ENCODE results near the gene CCDC85B.

Gene CCDC85B

DNA sequence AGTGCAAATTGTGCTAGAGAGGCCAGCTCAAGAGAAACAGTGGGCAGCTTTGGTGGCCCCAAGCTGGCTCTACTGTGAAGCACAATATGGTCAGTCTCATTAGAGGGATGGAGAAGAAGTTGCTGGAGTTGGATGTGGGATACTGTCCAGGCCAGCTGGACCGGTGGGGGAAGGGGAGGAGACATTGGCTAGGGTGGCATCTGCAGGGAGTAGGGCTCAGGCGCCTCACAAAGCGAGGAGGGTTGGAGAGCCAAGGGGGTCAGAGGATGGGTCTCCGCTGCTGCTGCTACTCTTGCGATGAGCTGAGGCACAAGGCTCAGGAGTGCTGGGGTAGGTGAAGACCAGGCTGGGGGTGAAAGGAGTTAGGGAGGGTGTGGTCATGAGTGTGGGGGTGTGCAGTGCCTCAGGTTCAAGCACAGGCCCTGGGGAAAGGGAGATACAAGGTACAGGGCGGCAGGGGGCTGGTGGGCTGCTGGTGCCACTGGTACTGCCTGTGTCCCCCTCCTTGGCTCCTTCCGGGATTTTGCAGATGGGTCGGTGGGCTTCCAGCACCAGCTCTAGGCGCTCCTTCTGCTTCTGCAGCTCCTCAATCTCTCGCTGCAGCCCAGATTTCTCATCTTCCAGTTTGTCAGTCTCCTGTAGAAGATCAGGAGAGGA lies 2.3 kb downstream of the CCDC85B start:
- H3K4me3 ChIP-seq (ENCODE audit: low read depth, low read length), result no peak overlapping the region

DNA sequence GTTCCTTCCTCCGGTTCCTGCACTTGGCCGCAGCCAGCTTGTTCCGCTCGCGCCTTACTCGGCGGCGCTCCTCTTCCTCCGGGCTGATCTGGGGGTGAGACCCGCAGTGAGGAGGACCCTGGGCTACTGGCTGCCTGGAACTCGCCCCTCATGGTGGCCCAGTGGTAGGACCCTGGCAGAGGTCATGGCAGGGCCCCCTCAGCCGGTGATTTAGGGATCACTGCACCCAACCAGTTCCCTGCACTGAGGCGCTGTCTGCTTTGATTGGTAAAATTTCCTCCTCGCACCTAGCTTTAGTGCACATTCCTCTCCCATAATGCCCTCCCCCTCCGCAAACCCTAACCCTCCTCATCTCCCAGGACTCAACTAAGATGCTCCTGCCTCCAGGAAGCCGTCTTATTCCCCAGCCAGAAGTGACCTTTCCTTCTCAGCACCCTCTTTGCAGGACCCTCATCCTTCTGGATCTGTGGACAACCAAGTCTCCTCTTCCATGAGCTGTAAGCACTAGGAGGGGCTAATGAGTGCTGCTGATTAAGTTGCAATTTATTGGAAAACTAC lies 3.6 kb downstream of the CCDC85B start:
- Histone ChIP-seq H3K27ac (ENCODE audit: low read depth, low read length) (no peak overlapping the region), H3K9ac (ENCODE audit: low read length) (no peak overlapping the region)

More for the DNA sequence above, 2.3 kb downstream of the CCDC85B start:
- no peaks in the 10 kb centered on the region for H3K9me3 ChIP-seq (ENCODE audit: control insufficient read depth, insufficient read depth, low read depth, low read length)
- H3K27ac ChIP-seq (ENCODE audit: low read depth, low read length), result no peak overlapping the region
- peaks cover 14% of the 10 kb centered on the region for H3K27me3 ChIP-seq (ENCODE audit: control insufficient read depth, insufficient read depth, low read length)
- peaks cover 27% of the 10 kb centered on the region for H3K4me1 ChIP-seq (ENCODE audit: control insufficient read depth, insufficient read depth, low read length)
- no peak overlapping the region for H3K9ac ChIP-seq (ENCODE audit: low read length)
- peaks cover 18% of the 10 kb centered on the region for H3K36me3 ChIP-seq (ENCODE audit: control insufficient read depth, insufficient read depth, low read length)

DNA sequence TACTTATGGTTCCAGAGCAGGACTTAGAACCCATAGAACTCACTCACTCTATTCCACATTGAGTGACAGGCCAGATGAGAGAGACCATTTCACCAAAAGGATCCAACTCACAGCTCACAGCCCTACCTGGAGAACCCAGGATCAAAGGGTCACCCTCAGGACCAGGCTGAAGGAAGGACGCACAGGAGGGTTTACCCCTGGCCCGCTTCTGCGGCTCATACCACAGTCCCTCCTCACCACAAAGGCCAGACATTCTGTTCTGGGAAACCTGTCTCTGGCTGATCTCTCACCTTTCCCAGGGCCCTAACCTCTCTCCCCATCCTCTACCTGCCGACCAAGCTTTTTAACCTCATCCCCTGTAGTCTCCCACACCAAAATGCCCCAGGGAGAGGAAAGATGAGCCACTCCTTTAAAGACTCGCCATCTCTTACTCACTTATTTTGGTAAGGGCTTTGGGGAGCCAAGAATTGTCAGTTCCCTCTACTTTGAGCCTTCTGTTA lies 5.1 kb downstream of the CCDC85B start:
- no peaks in the 10 kb centered on the region for H3K9me3 ChIP-seq (ENCODE audit: control insufficient read depth, insufficient read depth, low read depth, low read length)
- H3K27ac ChIP-seq (ENCODE audit: low read depth, low read length), result no peak overlapping the region
- H3K9ac ChIP-seq (ENCODE audit: low read length), result no peak overlapping the region
- H3K4me1 ChIP-seq (ENCODE audit: control insufficient read depth, insufficient read depth, low read length), result peaks cover 19% of the 10 kb centered on the region
- H3K27me3 ChIP-seq (ENCODE audit: control insufficient read depth, insufficient read depth, low read length), result peaks cover 18% of the 10 kb centered on the region
- H3K36me3 ChIP-seq (ENCODE audit: control insufficient read depth, insufficient read depth, low read length), result peaks cover 18% of the 10 kb centered on the region
- no peak overlapping the region for H3K4me3 ChIP-seq (ENCODE audit: low read depth, low read length)

More for the DNA sequence above, 3.6 kb downstream of the CCDC85B start:
- Histone ChIP-seq H3K4me3 (ENCODE audit: low read depth, low read length) (no peak overlapping the region), H3K4me1 (ENCODE audit: control insufficient read depth, insufficient read depth, low read length) (peaks cover 28% of the 10 kb centered on the region), H3K36me3 (ENCODE audit: control insufficient read depth, insufficient read depth, low read length) (peaks cover 18% of the 10 kb centered on the region), H3K27me3 (ENCODE audit: control insufficient read depth, insufficient read depth, low read length) (peaks cover 21% of the 10 kb centered on the region), H3K9me3 (ENCODE audit: control insufficient read depth, insufficient read depth, low read depth, low read length) (no peaks in the 10 kb centered on the region)

DNA sequence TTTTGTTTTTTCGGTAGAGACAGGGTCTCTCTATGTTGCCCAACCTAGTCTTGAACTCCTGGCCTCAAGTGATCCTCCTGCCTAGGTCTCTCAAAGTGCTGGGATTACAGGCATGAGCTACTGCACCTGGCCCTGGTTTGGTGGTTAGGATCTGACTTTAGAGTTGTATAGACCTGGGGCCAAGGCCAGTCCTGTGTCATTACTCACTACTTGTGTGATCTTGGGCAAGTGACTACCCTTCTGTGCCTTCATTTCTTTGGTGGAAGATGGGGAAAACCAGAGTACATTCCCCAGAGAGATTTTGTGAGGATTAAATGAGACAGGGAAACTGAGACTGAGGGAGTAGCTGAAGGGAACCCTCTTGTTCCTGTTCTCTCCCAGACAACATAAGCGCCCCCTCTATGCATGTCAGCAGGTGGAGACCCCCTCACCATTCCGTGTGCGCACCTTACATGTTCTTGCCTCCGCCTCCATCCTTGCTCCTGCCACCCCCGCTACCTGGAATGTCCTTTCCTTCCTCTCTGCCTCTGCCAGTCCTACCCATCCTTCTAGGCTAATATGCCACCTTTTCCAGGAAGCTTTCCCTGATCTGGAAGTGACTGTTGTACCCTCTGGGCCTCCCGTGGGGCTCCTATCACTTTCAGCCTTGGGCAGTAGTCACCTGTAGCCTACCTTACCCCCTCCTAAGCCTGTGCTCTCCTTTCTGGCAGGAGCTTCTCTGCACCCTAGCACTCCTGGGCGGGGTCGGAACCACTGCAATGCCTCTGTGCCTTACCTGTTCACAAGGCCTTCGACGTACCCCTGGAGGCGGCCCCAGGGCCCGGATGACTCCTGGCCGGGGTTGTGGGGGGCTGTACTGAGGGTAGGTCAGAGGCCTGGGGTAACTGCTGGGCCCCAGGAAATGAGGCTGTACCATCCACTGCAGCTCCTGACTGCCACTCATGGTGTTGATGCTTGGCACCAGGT lies 5.8 kb downstream of the CCDC85B start:
- H3K9ac ChIP-seq (ENCODE audit: low read length), result no peak overlapping the region
- peaks cover 18% of the 10 kb centered on the region for H3K36me3 ChIP-seq (ENCODE audit: control insufficient read depth, insufficient read depth, low read length)
- peaks cover 26% of the 10 kb centered on the region for H3K27me3 ChIP-seq (ENCODE audit: control insufficient read depth, insufficient read depth, low read length)
- peaks cover 19% of the 10 kb centered on the region for H3K4me1 ChIP-seq (ENCODE audit: control insufficient read depth, insufficient read depth, low read length)
- H3K27ac ChIP-seq (ENCODE audit: low read depth, low read length), result no peak overlapping the region
- no peaks in the 10 kb centered on the region for H3K9me3 ChIP-seq (ENCODE audit: control insufficient read depth, insufficient read depth, low read depth, low read length)
- no peak overlapping the region for H3K4me3 ChIP-seq (ENCODE audit: low read depth, low read length)

DNA sequence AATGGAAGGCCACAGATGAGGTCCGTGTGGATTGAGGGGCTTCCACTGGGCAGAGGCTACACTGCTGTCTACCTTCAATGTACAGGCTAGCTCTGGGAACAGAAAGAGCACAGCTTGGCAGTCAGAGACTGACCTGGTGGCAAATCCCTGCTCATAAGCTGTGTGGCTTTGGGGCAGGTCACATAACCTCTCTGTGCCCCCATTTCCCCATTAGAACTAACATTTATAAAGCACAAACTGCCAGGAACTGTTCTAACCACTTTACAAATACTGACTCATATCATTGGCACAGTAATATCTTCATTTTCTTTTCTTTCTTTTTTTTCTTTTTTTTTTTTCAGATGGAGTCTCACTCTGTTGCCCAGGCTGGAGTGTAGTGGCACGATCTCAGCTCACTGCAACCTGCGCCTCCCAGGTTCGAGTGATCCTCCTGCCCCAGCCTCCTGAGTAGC lies 6.6 kb downstream of the CCDC85B start:
- H3K9me3 ChIP-seq (ENCODE audit: control insufficient read depth, insufficient read depth, low read depth, low read length), result no peaks in the 10 kb centered on the region
- H3K27ac ChIP-seq (ENCODE audit: low read depth, low read length), result no peak overlapping the region
- H3K4me1 ChIP-seq (ENCODE audit: control insufficient read depth, insufficient read depth, low read length), result peaks cover 15% of the 10 kb centered on the region
- peaks cover 18% of the 10 kb centered on the region for H3K36me3 ChIP-seq (ENCODE audit: control insufficient read depth, insufficient read depth, low read length)
- H3K27me3 ChIP-seq (ENCODE audit: control insufficient read depth, insufficient read depth, low read length), result peaks cover 33% of the 10 kb centered on the region
- no peak overlapping the region for H3K9ac ChIP-seq (ENCODE audit: low read length)
- H3K4me3 ChIP-seq (ENCODE audit: low read depth, low read length), result no peak overlapping the region

DNA sequence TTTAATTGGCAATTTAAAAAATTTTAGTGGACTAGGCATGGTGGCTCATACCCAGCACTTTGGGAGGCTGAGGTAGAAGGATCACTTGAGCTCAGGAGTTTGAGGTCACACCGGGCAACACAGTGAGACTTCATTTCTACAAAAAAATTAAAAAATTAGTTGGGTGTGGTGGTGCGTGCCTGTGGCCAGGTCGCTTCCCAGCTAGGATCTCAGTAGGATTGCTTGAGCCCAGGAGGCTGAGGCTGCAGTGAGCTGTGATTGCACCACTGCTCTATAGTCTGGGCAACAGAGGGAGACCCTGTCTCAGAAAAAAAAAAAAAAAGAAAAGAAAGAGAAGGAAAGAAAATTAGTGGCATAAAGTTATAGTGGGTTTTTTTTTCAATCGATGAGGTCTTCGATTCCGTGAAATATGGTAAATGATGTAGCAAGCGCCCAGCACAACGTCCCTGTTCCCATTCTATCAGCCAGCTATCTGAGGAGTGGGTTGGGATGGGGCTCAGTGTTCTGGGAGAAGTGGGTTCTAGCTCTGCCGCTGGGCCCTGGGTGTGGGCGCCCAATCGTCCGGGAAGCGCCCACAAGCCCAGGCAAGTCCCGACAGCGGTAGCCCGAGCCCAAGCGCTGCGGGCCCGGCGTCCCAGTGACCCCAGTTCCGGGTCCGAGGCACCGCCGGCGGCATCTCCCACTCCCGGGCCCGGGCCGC lies 8.3 kb downstream of the CCDC85B start:
- peaks cover 18% of the 10 kb centered on the region for H3K36me3 ChIP-seq (ENCODE audit: control insufficient read depth, insufficient read depth, low read length)
- H3K9ac ChIP-seq (ENCODE audit: low read length), result peak overlapping the region; percentile 98
- H3K4me1 ChIP-seq (ENCODE audit: control insufficient read depth, insufficient read depth, low read length), result peaks cover 18% of the 10 kb centered on the region; the same call in 1 of the 2 replicates
- peak overlapping the region; percentile 97 for H3K4me3 ChIP-seq (ENCODE audit: low read depth, low read length)
- H3K27me3 ChIP-seq (ENCODE audit: control insufficient read depth, insufficient read depth, low read length), result peaks cover 43% of the 10 kb centered on the region
- H3K27ac ChIP-seq (ENCODE audit: low read depth, low read length), result no peak overlapping the region; the same call in 1 of the 2 replicates
- H3K9me3 ChIP-seq (ENCODE audit: control insufficient read depth, insufficient read depth, low read depth, low read length), result no peaks in the 10 kb centered on the region

DNA sequence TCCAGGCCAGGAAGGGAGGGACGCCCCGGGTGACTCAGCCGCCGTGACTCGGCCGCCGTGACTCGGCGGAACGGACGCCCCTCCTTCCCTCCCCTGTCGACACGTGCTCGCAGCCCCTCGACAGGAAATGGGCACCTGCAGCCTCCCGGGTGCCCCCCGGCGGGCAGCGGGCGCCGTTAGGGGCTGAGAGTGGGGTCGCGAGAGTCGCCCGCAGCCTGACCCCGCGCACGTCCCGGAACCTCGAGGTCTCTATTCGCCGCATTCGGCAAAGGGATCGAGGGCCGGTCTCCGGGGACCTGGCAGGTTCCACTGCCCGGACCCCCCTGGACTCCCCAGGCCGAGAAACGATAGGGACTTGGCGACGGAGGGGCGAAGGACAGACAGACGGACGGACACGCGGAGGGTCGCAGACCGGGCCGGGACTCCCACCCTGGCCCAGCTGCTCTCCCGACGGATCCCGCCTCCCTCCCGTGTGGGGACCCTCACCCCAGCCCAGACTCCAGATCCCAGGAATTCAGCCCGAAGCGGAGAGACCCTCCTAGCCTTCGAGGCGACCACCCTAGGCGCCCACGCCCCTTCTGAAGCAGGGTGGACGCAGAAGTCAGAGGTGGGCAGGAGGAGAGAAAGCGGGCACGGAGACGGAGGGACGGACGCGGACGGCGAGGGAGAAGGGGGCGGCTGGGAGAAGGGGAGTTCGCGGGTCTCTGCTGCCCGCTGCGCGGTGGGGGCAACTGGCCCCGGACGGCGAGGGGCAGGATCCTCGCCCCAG lies 9.1 kb downstream of the CCDC85B start:
- Histone ChIP-seq H3K36me3 (ENCODE audit: control insufficient read depth, insufficient read depth, low read length) (peaks cover 18% of the 10 kb centered on the region), H3K9ac (ENCODE audit: low read length) (peak overlapping the region; percentile 98), H3K9me3 (ENCODE audit: control insufficient read depth, insufficient read depth, low read depth, low read length) (no peaks in the 10 kb centered on the region), H3K27me3 (ENCODE audit: control insufficient read depth, insufficient read depth, low read length) (peaks cover 43% of the 10 kb centered on the region), H3K4me3 (ENCODE audit: low read depth, low read length) (peak overlapping the region; percentile 97), H3K4me1 (ENCODE audit: control insufficient read depth, insufficient read depth, low read length) (peaks cover 14% of the 10 kb centered on the region; the same call in 1 of the 2 replicates), H3K27ac (ENCODE audit: low read depth, low read length) (peak overlapping the region; percentile 78; the same call in 1 of the 2 replicates)

DNA sequence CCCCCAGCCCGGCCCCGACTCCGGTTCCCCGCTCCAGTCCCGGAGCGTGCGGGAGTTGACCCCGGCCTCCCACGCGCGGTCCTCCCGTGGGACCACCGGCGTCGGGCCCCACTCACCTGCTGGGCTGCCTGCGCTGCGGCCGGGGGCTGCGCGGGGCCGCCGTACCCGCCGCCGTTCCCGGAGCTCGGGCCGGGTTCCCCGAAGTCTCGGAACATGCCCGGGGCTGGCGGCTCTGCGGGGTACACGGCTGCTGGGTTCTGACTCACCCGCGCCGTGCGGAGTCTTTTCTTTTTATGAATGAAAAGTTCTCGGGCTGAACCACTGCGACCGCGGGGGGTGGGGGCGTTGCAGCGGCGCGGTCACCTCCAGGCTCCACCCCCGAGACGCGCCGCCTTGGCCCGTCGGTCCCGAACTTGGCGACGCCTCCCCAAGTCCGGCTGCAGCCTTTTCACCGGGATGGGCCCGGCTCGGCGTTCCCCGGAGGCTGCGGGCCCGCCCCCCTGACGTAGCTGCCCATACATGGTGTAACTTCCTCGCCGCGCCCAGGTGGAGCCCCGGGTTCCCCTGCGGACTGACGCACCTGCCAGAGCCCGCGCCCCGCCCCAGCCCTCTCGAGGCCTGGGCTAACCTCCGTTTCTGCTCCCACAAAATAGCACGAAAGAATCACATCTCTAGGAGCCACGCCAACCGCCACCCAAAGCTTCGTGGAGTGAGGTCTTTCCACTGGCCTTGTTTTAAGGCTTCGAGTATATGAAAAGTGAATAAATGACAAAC lies 9.8 kb downstream of the CCDC85B start, which contains the start of gene FOSL1:
Gene FOSL1 (minus strand): TSS at position 264 of the 774 bp plus-strand sequence. CDS start 49 bp downstream, at position 215.
- Histone ChIP-seq H3K27ac (ENCODE audit: low read depth, low read length) (peak within 1 kb of the TSS; percentile 78; the same call in 1 of the 2 replicates), H3K27me3 (ENCODE audit: control insufficient read depth, insufficient read depth, low read length) (peaks cover 43% of the 10 kb centered on the region), H3K36me3 (ENCODE audit: control insufficient read depth, insufficient read depth, low read length) (peaks cover 17% of the 10 kb centered on the region), H3K9ac (ENCODE audit: low read length) (peak within 1 kb of the TSS; percentile 98), H3K4me1 (ENCODE audit: control insufficient read depth, insufficient read depth, low read length) (peaks cover 14% of the 10 kb centered on the region; the same call in 1 of the 2 replicates), H3K4me3 (ENCODE audit: low read depth, low read length) (peak within 1 kb of the TSS; percentile 97), H3K9me3 (ENCODE audit: control insufficient read depth, insufficient read depth, low read depth, low read length) (no peaks in the 10 kb centered on the region)

DNA sequence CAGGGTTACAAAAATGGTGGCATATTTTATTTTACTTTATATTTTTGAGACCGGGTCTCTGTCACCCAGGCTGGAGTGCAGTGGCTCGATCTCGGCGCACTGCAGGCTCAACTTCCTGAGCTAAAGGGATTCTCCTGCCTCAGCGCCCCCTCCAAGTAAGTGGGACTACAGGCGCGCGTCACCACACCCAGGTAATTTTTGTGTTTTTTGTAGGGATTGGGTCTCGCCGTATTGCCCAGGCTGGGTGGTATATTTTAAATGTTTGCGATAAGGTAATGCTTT lies 10.4 kb downstream of the CCDC85B start:
- peaks cover 12% of the 10 kb centered on the region for H3K36me3 ChIP-seq (ENCODE audit: control insufficient read depth, insufficient read depth, low read length)
- no peaks in the 10 kb centered on the region for H3K9me3 ChIP-seq (ENCODE audit: control insufficient read depth, insufficient read depth, low read depth, low read length)
- no peak overlapping the region for H3K9ac ChIP-seq (ENCODE audit: low read length)
- no peak overlapping the region for H3K27ac ChIP-seq (ENCODE audit: low read depth, low read length)
- peaks cover 14% of the 10 kb centered on the region; the same call in 1 of the 2 replicates for H3K4me1 ChIP-seq (ENCODE audit: control insufficient read depth, insufficient read depth, low read length)
- peak overlapping the region; percentile 97; the same call in 1 of the 2 replicates for H3K4me3 ChIP-seq (ENCODE audit: low read depth, low read length)
- H3K27me3 ChIP-seq (ENCODE audit: control insufficient read depth, insufficient read depth, low read length), result peaks cover 43% of the 10 kb centered on the region
